ENCODE data around the gene SEPTIN1.

Gene SEPTIN1

DNA sequence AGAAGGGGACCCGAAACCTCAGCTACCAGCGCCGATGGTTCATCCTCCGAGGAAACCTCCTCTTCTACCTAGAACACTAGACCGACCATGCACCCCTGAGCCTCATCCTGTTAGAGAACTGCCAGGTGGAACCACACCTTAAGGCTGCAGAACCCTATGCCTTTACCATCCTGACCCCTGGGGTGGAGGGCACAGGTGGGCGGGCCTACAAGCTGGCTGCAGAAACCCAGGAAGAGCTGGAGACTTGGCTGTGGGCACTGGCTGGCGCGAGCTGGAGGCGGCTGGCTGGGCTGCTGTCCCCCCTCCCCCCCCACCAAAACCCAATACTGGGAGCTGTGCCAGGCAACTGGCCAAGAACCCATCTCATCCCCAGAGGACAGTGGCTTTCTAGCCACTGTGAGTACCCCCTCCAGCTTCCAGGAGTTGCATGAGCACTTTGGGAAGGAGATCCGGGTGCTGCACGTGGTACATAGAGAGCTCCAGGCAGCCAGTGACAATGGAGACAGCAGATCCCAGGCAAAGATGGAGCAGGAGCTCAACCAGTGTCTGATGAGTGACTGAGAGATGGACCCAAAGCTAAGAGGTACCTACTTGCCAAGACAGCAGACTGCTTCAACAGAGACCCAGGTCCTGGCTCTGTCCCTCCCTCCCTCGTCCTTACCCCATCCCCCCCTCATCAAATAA is 25.8 kb downstream of the SEPTIN1 start:
- ChIA-PET POLR2A (interaction anchor here (0.7 to 4.5 kb wide), 7 partner anchors 9 to 291 kb away, joined by 3 to 60 read pairs (median 3); partner anchors contain the start of genes ALDOA, TBC1D10B, ZNF48 and ZNF771), CTCF (interaction anchor here (0.5 to 1.1 kb wide), 5 partner anchors 16 to 304 kb away, joined by 3 to 5 read pairs (median 3); no protein-coding TSS in a partner anchor)
- no peaks in the 10 kb centered on the region for H3K4me1 ChIP-seq (ENCODE audit: control insufficient read depth, insufficient read depth, low read length)
- peaks cover 6 to 78% of the 10 kb centered on the region in 2 experiments; a peak in 2 of 3 replicates for H3K36me3 ChIP-seq (ENCODE audit: control insufficient read depth in 2 of 2, insufficient read depth in 1 of 2, low read length in 2 of 2)
- peak overlapping the region; percentile 72 for H3K27ac ChIP-seq (ENCODE audit: extremely low read depth, low read depth, low read length)
- H3K9me3 ChIP-seq (ENCODE audit: control insufficient read depth, insufficient read depth, low read depth, low read length), result no peaks in the 10 kb centered on the region
- no peak overlapping the region for H3K4me3 ChIP-seq (ENCODE audit: low read depth, low read length)
- TF ChIP-seq BCL11B (tag by site-specific recombination; IDR thresholded peaks at IDR 0.05; ENCODE audit: low read depth) (no peak), ZBTB17 (tag by site-specific recombination; IDR thresholded peaks at IDR 0.05) (peak; percentile 84), ZNF530 (tag by site-specific recombination; IDR thresholded peaks at IDR 0.05; ENCODE audit: low read depth) (no peak), SALL2 (tag by site-specific recombination; IDR thresholded peaks at IDR 0.05; ENCODE audit: borderline replicate concordance) (no peak), ZNF571 (tag by site-specific recombination; IDR thresholded peaks at IDR 0.05) (no peak), SETDB1 (IDR thresholded peaks at IDR 0.05; ENCODE audit: insufficient read length, low read length) (no peak), ZNF221 (tag by site-specific recombination; IDR thresholded peaks at IDR 0.05; ENCODE audit: borderline replicate concordance) (no peak), ZNF658 (tag by site-specific recombination; IDR thresholded peaks at IDR 0.05) (no peak), ZNF600 (tag by site-specific recombination; IDR thresholded peaks at IDR 0.05) (no peak), GLI4 (tag by site-specific recombination; IDR thresholded peaks at IDR 0.05) (no peak), ZFHX2 (tag by site-specific recombination; conservative IDR thresholded peaks at IDR 0.05) (peak; percentile 16; the same call in 1 of the 2 replicates), ZSCAN30 (tag by site-specific recombination; IDR thresholded peaks at IDR 0.05) (peak; percentile 19; the same call in 1 of the 2 replicates), ZNF324 (tag by site-specific recombination; IDR thresholded peaks at IDR 0.05) (no peak), ZNF140 (tag by site-specific recombination; IDR thresholded peaks at IDR 0.05) (no peak), ZNF514 (tag by site-specific recombination; IDR thresholded peaks at IDR 0.05) (no peak)
- TF ChIP-seq, protein P1, sequence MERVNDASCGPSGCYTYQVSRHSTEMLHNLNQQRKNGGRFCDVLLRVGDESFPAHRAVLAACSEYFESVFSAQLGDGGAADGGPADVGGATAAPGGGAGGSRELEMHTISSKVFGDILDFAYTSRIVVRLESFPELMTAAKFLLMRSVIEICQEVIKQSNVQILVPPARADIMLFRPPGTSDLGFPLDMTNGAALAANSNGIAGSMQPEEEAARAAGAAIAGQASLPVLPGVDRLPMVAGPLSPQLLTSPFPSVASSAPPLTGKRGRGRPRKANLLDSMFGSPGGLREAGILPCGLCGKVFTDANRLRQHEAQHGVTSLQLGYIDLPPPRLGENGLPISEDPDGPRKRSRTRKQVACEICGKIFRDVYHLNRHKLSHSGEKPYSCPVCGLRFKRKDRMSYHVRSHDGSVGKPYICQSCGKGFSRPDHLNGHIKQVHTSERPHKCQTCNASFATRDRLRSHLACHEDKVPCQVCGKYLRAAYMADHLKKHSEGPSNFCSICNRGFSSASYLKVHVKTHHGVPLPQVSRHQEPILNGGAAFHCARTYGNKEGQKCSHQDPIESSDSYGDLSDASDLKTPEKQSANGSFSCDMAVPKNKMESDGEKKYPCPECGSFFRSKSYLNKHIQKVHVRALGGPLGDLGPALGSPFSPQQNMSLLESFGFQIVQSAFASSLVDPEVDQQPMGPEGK (tag by site-specific recombination; IDR thresholded peaks at IDR 0.05), result peak; percentile 18; the same call in 1 of the 2 replicates
- TF ChIP-seq, protein P2, sequence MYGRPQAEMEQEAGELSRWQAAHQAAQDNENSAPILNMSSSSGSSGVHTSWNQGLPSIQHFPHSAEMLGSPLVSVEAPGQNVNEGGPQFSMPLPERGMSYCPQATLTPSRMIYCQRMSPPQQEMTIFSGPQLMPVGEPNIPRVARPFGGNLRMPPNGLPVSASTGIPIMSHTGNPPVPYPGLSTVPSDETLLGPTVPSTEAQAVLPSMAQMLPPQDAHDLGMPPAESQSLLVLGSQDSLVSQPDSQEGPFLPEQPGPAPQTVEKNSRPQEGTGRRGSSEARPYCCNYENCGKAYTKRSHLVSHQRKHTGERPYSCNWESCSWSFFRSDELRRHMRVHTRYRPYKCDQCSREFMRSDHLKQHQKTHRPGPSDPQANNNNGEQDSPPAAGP (tag by site-specific recombination; IDR thresholded peaks at IDR 0.05), result no peak
- TF ChIP-seq, protein P3, sequence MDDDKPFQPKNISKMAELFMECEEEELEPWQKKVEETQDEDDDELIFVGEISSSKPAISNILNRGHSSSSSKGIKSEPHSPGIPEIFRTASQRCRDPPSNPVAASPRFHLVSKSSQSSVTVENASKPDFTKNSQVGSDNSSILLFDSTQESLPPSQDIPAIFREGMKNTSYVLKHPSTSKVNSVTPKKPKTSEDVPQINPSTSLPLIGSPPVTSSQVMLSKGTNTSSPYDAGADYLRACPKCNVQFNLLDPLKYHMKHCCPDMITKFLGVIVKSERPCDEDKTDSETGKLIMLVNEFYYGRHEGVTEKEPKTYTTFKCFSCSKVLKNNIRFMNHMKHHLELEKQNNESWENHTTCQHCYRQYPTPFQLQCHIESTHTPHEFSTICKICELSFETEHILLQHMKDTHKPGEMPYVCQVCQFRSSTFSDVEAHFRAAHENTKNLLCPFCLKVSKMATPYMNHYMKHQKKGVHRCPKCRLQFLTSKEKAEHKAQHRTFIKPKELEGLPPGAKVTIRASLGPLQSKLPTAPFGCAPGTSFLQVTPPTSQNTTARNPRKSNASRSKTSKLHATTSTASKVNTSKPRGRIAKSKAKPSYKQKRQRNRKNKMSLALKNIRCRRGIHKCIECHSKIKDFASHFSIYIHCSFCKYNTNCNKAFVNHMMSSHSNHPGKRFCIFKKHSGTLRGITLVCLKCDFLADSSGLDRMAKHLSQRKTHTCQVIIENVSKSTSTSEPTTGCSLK (tag by site-specific recombination; IDR thresholded peaks at IDR 0.05), result no peak
- TF ChIP-seq, protein P4, sequence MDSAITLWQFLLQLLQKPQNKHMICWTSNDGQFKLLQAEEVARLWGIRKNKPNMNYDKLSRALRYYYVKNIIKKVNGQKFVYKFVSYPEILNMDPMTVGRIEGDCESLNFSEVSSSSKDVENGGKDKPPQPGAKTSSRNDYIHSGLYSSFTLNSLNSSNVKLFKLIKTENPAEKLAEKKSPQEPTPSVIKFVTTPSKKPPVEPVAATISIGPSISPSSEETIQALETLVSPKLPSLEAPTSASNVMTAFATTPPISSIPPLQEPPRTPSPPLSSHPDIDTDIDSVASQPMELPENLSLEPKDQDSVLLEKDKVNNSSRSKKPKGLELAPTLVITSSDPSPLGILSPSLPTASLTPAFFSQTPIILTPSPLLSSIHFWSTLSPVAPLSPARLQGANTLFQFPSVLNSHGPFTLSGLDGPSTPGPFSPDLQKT (IDR thresholded peaks at IDR 0.05; ENCODE audit: borderline replicate concordance, low read depth, low read length), result no peak
- TF ChIP-seq, protein P5, sequence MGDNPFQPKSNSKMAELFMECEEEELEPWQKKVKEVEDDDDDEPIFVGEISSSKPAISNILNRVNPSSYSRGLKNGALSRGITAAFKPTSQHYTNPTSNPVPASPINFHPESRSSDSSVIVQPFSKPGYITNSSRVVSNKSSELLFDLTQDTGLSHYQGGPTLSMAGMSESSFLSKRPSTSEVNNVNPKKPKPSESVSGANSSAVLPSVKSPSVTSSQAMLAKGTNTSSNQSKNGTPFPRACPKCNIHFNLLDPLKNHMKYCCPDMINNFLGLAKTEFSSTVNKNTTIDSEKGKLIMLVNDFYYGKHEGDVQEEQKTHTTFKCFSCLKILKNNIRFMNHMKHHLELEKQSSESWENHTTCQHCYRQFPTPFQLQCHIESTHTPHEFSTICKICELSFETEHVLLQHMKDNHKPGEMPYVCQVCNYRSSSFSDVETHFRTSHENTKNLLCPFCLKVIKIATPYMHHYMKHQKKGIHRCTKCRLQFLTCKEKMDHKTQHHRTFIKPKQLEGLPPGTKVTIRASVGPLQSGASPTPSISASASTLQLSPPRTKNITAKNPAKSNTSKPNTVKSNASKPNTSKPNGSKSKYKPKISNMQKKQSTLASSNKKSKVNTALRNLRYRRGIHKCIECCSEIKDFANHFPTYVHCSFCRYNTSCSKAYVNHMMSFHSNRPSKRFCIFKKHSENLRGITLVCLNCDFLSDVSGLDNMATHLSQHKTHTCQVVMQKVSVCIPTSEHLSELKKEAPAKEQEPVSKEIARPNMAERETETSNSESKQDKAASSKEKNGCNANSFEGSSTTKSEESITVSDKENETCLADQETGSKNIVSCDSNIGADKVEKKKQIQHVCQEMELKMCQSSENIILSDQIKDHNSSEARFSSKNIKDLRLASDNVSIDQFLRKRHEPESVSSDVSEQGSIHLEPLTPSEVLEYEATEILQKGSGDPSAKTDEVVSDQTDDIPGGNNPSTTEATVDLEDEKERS (tag by site-specific recombination; IDR thresholded peaks at IDR 0.05), result no peak
- TF ChIP-seq, protein P6, sequence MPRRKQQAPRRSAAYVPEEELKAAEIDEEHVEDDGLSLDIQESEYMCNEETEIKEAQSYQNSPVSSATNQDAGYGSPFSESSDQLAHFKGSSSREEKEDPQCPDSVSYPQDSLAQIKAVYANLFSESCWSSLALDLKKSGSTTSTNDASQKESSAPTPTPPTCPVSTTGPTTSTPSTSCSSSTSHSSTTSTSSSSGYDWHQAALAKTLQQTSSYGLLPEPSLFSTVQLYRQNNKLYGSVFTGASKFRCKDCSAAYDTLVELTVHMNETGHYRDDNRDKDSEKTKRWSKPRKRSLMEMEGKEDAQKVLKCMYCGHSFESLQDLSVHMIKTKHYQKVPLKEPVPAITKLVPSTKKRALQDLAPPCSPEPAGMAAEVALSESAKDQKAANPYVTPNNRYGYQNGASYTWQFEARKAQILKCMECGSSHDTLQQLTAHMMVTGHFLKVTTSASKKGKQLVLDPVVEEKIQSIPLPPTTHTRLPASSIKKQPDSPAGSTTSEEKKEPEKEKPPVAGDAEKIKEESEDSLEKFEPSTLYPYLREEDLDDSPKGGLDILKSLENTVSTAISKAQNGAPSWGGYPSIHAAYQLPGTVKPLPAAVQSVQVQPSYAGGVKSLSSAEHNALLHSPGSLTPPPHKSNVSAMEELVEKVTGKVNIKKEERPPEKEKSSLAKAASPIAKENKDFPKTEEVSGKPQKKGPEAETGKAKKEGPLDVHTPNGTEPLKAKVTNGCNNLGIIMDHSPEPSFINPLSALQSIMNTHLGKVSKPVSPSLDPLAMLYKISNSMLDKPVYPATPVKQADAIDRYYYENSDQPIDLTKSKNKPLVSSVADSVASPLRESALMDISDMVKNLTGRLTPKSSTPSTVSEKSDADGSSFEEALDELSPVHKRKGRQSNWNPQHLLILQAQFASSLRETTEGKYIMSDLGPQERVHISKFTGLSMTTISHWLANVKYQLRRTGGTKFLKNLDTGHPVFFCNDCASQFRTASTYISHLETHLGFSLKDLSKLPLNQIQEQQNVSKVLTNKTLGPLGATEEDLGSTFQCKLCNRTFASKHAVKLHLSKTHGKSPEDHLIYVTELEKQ (tag by site-specific recombination; IDR thresholded peaks at IDR 0.05; ENCODE audit: borderline replicate concordance), result no peak
- TF ChIP-seq, protein P7, sequence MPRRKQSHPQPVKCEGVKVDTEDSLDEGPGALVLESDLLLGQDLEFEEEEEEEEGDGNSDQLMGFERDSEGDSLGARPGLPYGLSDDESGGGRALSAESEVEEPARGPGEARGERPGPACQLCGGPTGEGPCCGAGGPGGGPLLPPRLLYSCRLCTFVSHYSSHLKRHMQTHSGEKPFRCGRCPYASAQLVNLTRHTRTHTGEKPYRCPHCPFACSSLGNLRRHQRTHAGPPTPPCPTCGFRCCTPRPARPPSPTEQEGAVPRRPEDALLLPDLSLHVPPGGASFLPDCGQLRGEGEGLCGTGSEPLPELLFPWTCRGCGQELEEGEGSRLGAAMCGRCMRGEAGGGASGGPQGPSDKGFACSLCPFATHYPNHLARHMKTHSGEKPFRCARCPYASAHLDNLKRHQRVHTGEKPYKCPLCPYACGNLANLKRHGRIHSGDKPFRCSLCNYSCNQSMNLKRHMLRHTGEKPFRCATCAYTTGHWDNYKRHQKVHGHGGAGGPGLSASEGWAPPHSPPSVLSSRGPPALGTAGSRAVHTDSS (tag by site-specific recombination; IDR thresholded peaks at IDR 0.05), result no peak

Data from HEK293 (cell line).